ENCODE results near the gene PTGR2.
"Not testable (repeated sequence)": the region's sequence is repeated elsewhere in the genome, so short reads cannot be mapped to it uniquely, and the experiment has no call there.

The PTGR2 gene

GRCh38 chr14:73829526-73830431 is 21.9 kb upstream of the PTGR2 start:
- H3K9ac ChIP-seq, result no peak overlapping the region
- H3K79me2 ChIP-seq, result no peaks in the 10 kb centered on the region
- TF ChIP-seq CTCF (IDR thresholded peaks at IDR 0.05), result no peak
- H3K27ac ChIP-seq, result no peak overlapping the region
- no peak overlapping the region for H3K4me3 ChIP-seq (ENCODE audit: low read depth, low read length)
- no peak overlapping the region for H3K4me2 ChIP-seq (ENCODE audit: low read length)
- no peaks in the 10 kb centered on the region for H3K27me3 ChIP-seq (ENCODE audit: control insufficient read depth, insufficient read depth, low read length)
- no peaks in the 10 kb centered on the region for H3K9me3 ChIP-seq (ENCODE audit: control insufficient read depth, low read length)
- H3K36me3 ChIP-seq (ENCODE audit: control insufficient read depth, insufficient read depth, low read length), result no peaks in the 10 kb centered on the region
- peak overlapping the region; percentile 36 for H2AFZ ChIP-seq
- peaks cover 12% of the 10 kb centered on the region for H3K4me1 ChIP-seq

GRCh38 chr14:73833034-73833433 is 18.6 kb upstream of the PTGR2 start:
- Histone ChIP-seq H3K4me2 (ENCODE audit: low read length) (no peak overlapping the region), H3K4me1 (peaks cover 18% of the 10 kb centered on the region), H3K79me2 (no peaks in the 10 kb centered on the region), H3K27ac (no peak overlapping the region), H3K9ac (no peak overlapping the region), H3K27me3 (ENCODE audit: control insufficient read depth, insufficient read depth, low read length) (no peaks in the 10 kb centered on the region), H3K36me3 (ENCODE audit: control insufficient read depth, insufficient read depth, low read length) (no peaks in the 10 kb centered on the region), H3K9me3 (ENCODE audit: control insufficient read depth, low read length) (no peaks in the 10 kb centered on the region), H3K4me3 (ENCODE audit: low read depth, low read length) (no peak overlapping the region), H2AFZ (peak overlapping the region; percentile 78)
- TF ChIP-seq CTCF (IDR thresholded peaks at IDR 0.05), result no peak

GRCh38 chr14:73833530-73834260 is 17.9 kb upstream of the PTGR2 start:
- no peak overlapping the region for H3K9ac ChIP-seq
- no peak overlapping the region for H3K27ac ChIP-seq
- H3K36me3 ChIP-seq (ENCODE audit: control insufficient read depth, insufficient read depth, low read length), result no peaks in the 10 kb centered on the region
- no peaks in the 10 kb centered on the region for H3K79me2 ChIP-seq
- H3K4me3 ChIP-seq (ENCODE audit: low read depth, low read length), result no peak overlapping the region
- peaks cover 18% of the 10 kb centered on the region for H3K4me1 ChIP-seq
- H3K27me3 ChIP-seq (ENCODE audit: control insufficient read depth, insufficient read depth, low read length), result no peaks in the 10 kb centered on the region
- peak overlapping the region; percentile 78 for H2AFZ ChIP-seq
- H3K4me2 ChIP-seq (ENCODE audit: low read length), result no peak overlapping the region
- no peak for TF ChIP-seq CTCF (IDR thresholded peaks at IDR 0.05)
- H3K9me3 ChIP-seq (ENCODE audit: control insufficient read depth, low read length), result no peaks in the 10 kb centered on the region

GRCh38 chr14:73834261-73834625 is 17.4 kb upstream of the PTGR2 start:
- Histone ChIP-seq H3K9me3 (ENCODE audit: control insufficient read depth, low read length) (no peaks in the 10 kb centered on the region), H3K4me2 (ENCODE audit: low read length) (no peak overlapping the region), H3K79me2 (no peaks in the 10 kb centered on the region), H3K27ac (no peak overlapping the region), H2AFZ (no peak overlapping the region), H3K9ac (no peak overlapping the region), H3K36me3 (ENCODE audit: control insufficient read depth, insufficient read depth, low read length) (no peaks in the 10 kb centered on the region), H3K4me1 (peaks cover 18% of the 10 kb centered on the region), H3K4me3 (ENCODE audit: low read depth, low read length) (no peak overlapping the region), H3K27me3 (ENCODE audit: control insufficient read depth, insufficient read depth, low read length) (no peaks in the 10 kb centered on the region)
- no peak for TF ChIP-seq CTCF (IDR thresholded peaks at IDR 0.05)

GRCh38 chr14:73838293-73839034 is 13.2 kb upstream of the PTGR2 start:
- not testable (repeated sequence) for H3K4me3 ChIP-seq (ENCODE audit: low read depth, low read length); H3K9me3 ChIP-seq (ENCODE audit: control insufficient read depth, low read length); H3K27me3 ChIP-seq (ENCODE audit: control insufficient read depth, insufficient read depth, low read length); H3K9ac ChIP-seq; H3K27ac ChIP-seq; H3K4me2 ChIP-seq (ENCODE audit: low read length); H3K79me2 ChIP-seq; H3K36me3 ChIP-seq (ENCODE audit: control insufficient read depth, insufficient read depth, low read length)
- peaks cover 12% of the 10 kb centered on the region for H3K4me1 ChIP-seq
- peak overlapping the region; percentile 20 for H2AFZ ChIP-seq

Data from parathyroid adenoma (tissue), 2 donors.